Ishikawa (cell line): Measurements from ENCODE around the gene SEL1L2.

Experiments
- CEBPB ChIP-seq: IDR thresholded peaks from 2 replicates; pipeline ENCODE4 v1.6.1; 2012
- CREB1 ChIP-seq: IDR thresholded peaks from 2 replicates; pipeline ENCODE4 v1.6.1; 2012; ENCODE audit warnings: low read depth
- EGR1 ChIP-seq: IDR thresholded peaks from 2 replicates; pipeline ENCODE4 v1.6.1; 2012
- EP300 ChIP-seq: IDR thresholded peaks from 2 replicates; pipeline ENCODE4 v1.6.1; 2012; ENCODE audit warnings: borderline replicate concordance
- FOXM1 ChIP-seq: IDR thresholded peaks from 2 replicates; pipeline ENCODE4 v1.6.1; 2012; ENCODE audit warnings: low read depth, borderline replicate concordance
- NFIC ChIP-seq: IDR thresholded peaks from 2 replicates; pipeline ENCODE4 v1.6.1; 2012
- RAD21 ChIP-seq: IDR thresholded peaks from 2 replicates; pipeline ENCODE4 v1.6.1; 2012; ENCODE audit warnings: low read depth
- TAF1 ChIP-seq: IDR thresholded peaks from 2 replicates; pipeline ENCODE4 v1.6.1; 2012; ENCODE audit warnings: low read depth, mild to moderate bottlenecking
- TCF12 ChIP-seq: IDR thresholded peaks from 2 replicates; pipeline ENCODE4 v1.6.1; 2012; ENCODE audit warnings: low read depth
- TEAD4 ChIP-seq: IDR thresholded peaks from 2 replicates; pipeline ENCODE4 v1.6.1; 2012
- YY1 ChIP-seq: IDR thresholded peaks from 2 replicates; pipeline ENCODE4 v1.6.1; 2012; ENCODE audit warnings: low read depth
- ZBTB7A ChIP-seq: IDR thresholded peaks from 2 replicates; pipeline ENCODE4 v1.6.1; 2012; ENCODE audit warnings: low read depth
- TF ChIP-seq, protein P1 (sequence below): IDR thresholded peaks from 2 replicates; pipeline ENCODE4 v1.6.1; 2012; ENCODE audit warnings: low read depth, mild to moderate bottlenecking
- TF ChIP-seq, protein P2 (sequence below): IDR thresholded peaks from 2 replicates; pipeline ENCODE4 v1.6.1; 2012
- TF ChIP-seq, protein P3 (sequence below): IDR thresholded peaks from 2 replicates; pipeline ENCODE4 v1.6.1; 2012

Gene SEL1L2

DNA sequence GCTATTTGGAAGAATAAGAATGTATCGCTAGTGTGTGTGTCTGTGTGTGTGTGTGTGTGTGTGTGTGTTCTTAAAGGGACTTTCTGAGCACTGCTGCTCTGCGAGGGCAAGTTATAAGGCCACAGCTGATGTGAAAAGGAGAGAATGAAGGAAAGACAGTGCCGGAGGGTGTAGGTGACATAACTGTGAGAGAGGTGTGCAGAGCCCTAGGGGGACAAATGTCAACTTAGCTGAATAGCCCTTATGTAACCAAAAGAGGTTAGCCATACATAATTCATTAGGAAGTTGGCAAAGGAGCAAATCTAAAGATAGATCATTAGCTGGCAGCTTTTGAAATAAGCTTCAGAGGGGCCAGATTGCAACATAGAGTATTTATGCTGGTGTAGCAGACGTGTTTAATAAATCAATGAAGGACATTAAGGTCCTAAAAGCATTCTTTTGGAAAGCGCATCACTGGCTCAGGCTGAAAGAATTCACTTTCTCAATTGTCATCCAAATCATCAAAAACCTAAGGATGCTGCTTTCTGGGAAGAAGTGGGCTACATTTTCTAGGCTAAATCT, 124.5 kb downstream of the SEL1L2 start:
- TF ChIP-seq CREB1 = no peak
- TF ChIP-seq NFIC = no peak
- no peak for TF ChIP-seq EGR1

- TF ChIP-seq YY1 = no peak
- TF ChIP-seq NFIC = no peak
- TF ChIP-seq EP300 = no peak
- TF ChIP-seq RAD21 = no peak
- TF ChIP-seq, protein P1, sequence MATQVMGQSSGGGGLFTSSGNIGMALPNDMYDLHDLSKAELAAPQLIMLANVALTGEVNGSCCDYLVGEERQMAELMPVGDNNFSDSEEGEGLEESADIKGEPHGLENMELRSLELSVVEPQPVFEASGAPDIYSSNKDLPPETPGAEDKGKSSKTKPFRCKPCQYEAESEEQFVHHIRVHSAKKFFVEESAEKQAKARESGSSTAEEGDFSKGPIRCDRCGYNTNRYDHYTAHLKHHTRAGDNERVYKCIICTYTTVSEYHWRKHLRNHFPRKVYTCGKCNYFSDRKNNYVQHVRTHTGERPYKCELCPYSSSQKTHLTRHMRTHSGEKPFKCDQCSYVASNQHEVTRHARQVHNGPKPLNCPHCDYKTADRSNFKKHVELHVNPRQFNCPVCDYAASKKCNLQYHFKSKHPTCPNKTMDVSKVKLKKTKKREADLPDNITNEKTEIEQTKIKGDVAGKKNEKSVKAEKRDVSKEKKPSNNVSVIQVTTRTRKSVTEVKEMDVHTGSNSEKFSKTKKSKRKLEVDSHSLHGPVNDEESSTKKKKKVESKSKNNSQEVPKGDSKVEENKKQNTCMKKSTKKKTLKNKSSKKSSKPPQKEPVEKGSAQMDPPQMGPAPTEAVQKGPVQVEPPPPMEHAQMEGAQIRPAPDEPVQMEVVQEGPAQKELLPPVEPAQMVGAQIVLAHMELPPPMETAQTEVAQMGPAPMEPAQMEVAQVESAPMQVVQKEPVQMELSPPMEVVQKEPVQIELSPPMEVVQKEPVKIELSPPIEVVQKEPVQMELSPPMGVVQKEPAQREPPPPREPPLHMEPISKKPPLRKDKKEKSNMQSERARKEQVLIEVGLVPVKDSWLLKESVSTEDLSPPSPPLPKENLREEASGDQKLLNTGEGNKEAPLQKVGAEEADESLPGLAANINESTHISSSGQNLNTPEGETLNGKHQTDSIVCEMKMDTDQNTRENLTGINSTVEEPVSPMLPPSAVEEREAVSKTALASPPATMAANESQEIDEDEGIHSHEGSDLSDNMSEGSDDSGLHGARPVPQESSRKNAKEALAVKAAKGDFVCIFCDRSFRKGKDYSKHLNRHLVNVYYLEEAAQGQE = no peak
- no peak for TF ChIP-seq EGR1
- TF ChIP-seq TCF12 = no peak
- TF ChIP-seq, protein P2, sequence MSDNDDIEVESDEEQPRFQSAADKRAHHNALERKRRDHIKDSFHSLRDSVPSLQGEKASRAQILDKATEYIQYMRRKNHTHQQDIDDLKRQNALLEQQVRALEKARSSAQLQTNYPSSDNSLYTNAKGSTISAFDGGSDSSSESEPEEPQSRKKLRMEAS = no peak
- TF ChIP-seq TEAD4 = no peak
- TF ChIP-seq, protein P3, sequence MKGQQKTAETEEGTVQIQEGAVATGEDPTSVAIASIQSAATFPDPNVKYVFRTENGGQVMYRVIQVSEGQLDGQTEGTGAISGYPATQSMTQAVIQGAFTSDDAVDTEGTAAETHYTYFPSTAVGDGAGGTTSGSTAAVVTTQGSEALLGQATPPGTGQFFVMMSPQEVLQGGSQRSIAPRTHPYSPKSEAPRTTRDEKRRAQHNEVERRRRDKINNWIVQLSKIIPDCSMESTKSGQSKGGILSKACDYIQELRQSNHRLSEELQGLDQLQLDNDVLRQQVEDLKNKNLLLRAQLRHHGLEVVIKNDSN = no peak
- TF ChIP-seq TAF1 = no peak
- no peak for TF ChIP-seq FOXM1
- no peak for TF ChIP-seq CEBPB
- TF ChIP-seq ZBTB7A = no peak
Observed at GRCh38 chr20:13865156-13865555, 125.3 kb downstream of the SEL1L2 start.

- TF ChIP-seq CEBPB (no peak), EGR1 (no peak), NFIC (no peak), EP300 (no peak), ZBTB7A (no peak), TAF1 (no peak), RAD21 (no peak), TCF12 (no peak), YY1 (no peak), FOXM1 (no peak)
- TF ChIP-seq, protein P3 = no peak
- TF ChIP-seq, protein P2 = no peak
- TF ChIP-seq, protein P1 = no peak
Observed at GRCh38 chr20:13863244-13863643, 127.2 kb downstream of the SEL1L2 start.

GRCh38 chr20:13862245-13862644, 128.2 kb downstream of the SEL1L2 start:
- no peak for TF ChIP-seq CEBPB
- TF ChIP-seq, protein P2 = no peak
- no peak for TF ChIP-seq FOXM1
- TF ChIP-seq CREB1 = no peak
- TF ChIP-seq ZBTB7A = no peak
- TF ChIP-seq YY1 = no peak
- no peak for TF ChIP-seq RAD21
- TF ChIP-seq TAF1 = no peak
- TF ChIP-seq NFIC = no peak
- TF ChIP-seq, protein P3 = no peak
- TF ChIP-seq, protein P1 = no peak
- TF ChIP-seq EGR1 = no peak
- no peak for TF ChIP-seq TEAD4
- no peak for TF ChIP-seq TCF12
- no peak for TF ChIP-seq EP300
